Esophagus (tissue), 2 donors: ENCODE measurements around the gene KRTAP19-6. TPM values are rescaled to one million over a fixed set of nuclear protein-coding genes. Genes with fewer than 3 reads are reported as not detected.
"Not testable (repeated sequence)": the region's sequence is repeated elsewhere in the genome, so short reads cannot be mapped to it uniquely, and the experiment has no call there.

Experiments used
- H3K27ac ChIP-seq, 2 donors: one replicate each; pipeline ENCODE4 v1.5.1; 2013; ENCODE audit warnings: low read depth in 2 of 2, mild to moderate bottlenecking in 2 of 2, inconsistent platforms in 1 of 2, low read length in 1 of 2, moderate library complexity in 1 of 2
- H3K27me3 ChIP-seq, 2 donors: one replicate each; pipeline ENCODE4 v1.6.1; 2013; ENCODE audit warnings: low read length in 2 of 2, control low read depth in 1 of 2, mild to moderate bottlenecking in 1 of 2; ENCODE audit not compliant: insufficient read depth in 2 of 2, control insufficient read depth in 1 of 2
- H3K36me3 ChIP-seq, 2 donors: one replicate each; pipeline ENCODE4 v1.6.1; 2013; ENCODE audit warnings: low read length in 1 of 2; ENCODE audit not compliant: control insufficient read depth in 2 of 2, insufficient read depth in 2 of 2
- H3K4me1 ChIP-seq, 2 donors: one replicate each; pipeline ENCODE4 v1.6.1; 2013; ENCODE audit warnings: low read length in 1 of 2; ENCODE audit not compliant: control insufficient read depth in 2 of 2, insufficient read depth in 2 of 2
- H3K4me3 ChIP-seq, 2 donors: one replicate each; pipeline ENCODE4 v1.5.1; 2013; ENCODE audit warnings: low read length in 2 of 2, mild to moderate bottlenecking in 2 of 2, low read depth in 1 of 2, moderate library complexity in 1 of 2
- H3K9me3 ChIP-seq, 2 donors: one replicate each; pipeline ENCODE4 v1.6.1; 2013; ENCODE audit warnings: mild to moderate bottlenecking in 2 of 2, low read depth in 1 of 2, low read length in 1 of 2, moderate library complexity in 1 of 2; ENCODE audit not compliant: control insufficient read depth in 2 of 2, insufficient read depth in 1 of 2
- WGBS, 2 donors: extraction: QIAGEN DNeasy Blood & Tissue Kit; methylation state at CpG; one replicate each; pipeline ENCODE4 v1.1.7; 2013; 5-methylcytosine and 5-hydroxymethylcytosine counted together
- polyA plus RNA-seq, 2 donors: library from polyadenylated mRNA; stranded (reverse); fragments of 200-250 nt; gene quantifications; one replicate each; pipeline ENCODE4 v1.2.3, GENCODE V29; 2013
- donor health status: healthy with polysubstance abuse.
- donor health status: Bipolar disorder and iron deficiency.

The KRTAP19-6 gene
- polyA plus RNA-seq, 2 donors: not detected

GRCh38 chr21:30561264-30561895 is 19.7 kb upstream of the KRTAP19-6 start, which contains the start of gene KRTAP19-7:
TSS of gene KRTAP19-7 (minus strand) at chr21:30561314. CDS start at chr21:30561289, 25 bp downstream.
- H3K27me3 ChIP-seq: no peaks in the 10 kb centered on the region
- H3K4me3 ChIP-seq: no peak within 1 kb of the TSS
- no peak within 1 kb of the TSS for H3K27ac ChIP-seq
- no peaks in the 10 kb centered on the region for H3K36me3 ChIP-seq
- H3K9me3 ChIP-seq: peaks cover 0 to 2% of the 10 kb centered on the region in 2 donors
- H3K4me1 ChIP-seq: no peaks in the 10 kb centered on the region
- 59 to 70% methylated on average over 2 of the region's 2 CpGs for WGBS, 2 donors

GRCh38 chr21:30555095-30555494 is 13.4 kb upstream of the KRTAP19-6 start:
- Histone ChIP-seq H3K27ac (no peak overlapping the region), H3K36me3 (no peaks in the 10 kb centered on the region), H3K4me1 (no peaks in the 10 kb centered on the region), H3K27me3 (no peaks in the 10 kb centered on the region), H3K4me3 (no peak overlapping the region), H3K9me3 (peaks cover 2% of the 10 kb centered on the region in 2 donors)
- 68 to 87% methylated on average over 2 of the region's 2 CpGs for WGBS, 2 donors

- Histone ChIP-seq H3K9me3 (peaks cover 2% of the 10 kb centered on the region in 2 donors), H3K27ac (no peak overlapping the region), H3K4me3 (no peak overlapping the region), H3K36me3 (no peaks in the 10 kb centered on the region), H3K27me3 (no peaks in the 10 kb centered on the region), H3K4me1 (no peaks in the 10 kb centered on the region)
- 40 to 50% methylated on average over 1 of the region's 1 CpG for WGBS, 2 donors
Measured at GRCh38 chr21:30552782-30553181, 11.1 kb upstream of the KRTAP19-6 start.

GRCh38 chr21:30518876-30519275 is 22.8 kb downstream of the KRTAP19-6 start:
- Histone ChIP-seq H3K27ac (no peak overlapping the region), H3K36me3 (no peaks in the 10 kb centered on the region), H3K27me3 (no peaks in the 10 kb centered on the region), H3K4me1 (no peaks in the 10 kb centered on the region), H3K4me3 (no peak overlapping the region), H3K9me3 (no peaks in the 10 kb centered on the region)
- WGBS, 2 donors: 67 to 79% methylated on average over 1 of the region's 1 CpG

GRCh38 chr21:30515681-30516080 is 26.0 kb downstream of the KRTAP19-6 start:
- WGBS, 2 donors: 80% methylated on average over 1 of the region's 1 CpG
- Histone ChIP-seq H3K4me1 (no peaks in the 10 kb centered on the region), H3K27me3 (no peaks in the 10 kb centered on the region), H3K4me3 (no peak overlapping the region), H3K9me3 (peaks cover 0 to 2% of the 10 kb centered on the region in 2 donors), H3K27ac (no peak overlapping the region), H3K36me3 (no peaks in the 10 kb centered on the region)

- not testable (repeated sequence) for H3K4me1 ChIP-seq, H3K9me3 ChIP-seq, H3K4me3 ChIP-seq, H3K27ac ChIP-seq, H3K36me3 ChIP-seq, H3K27me3 ChIP-seq
- WGBS, 2 donors: 27 to 30% methylated on average over 4 of the region's 4 CpGs
Measured at GRCh38 chr21:30505621-30506205, 36.0 kb downstream of the KRTAP19-6 start.

- Histone ChIP-seq H3K27ac (no peak within 1 kb of the TSS), H3K4me3 (no peak within 1 kb of the TSS), H3K36me3 (no peaks in the 10 kb centered on the region), H3K4me1 (no peaks in the 10 kb centered on the region), H3K27me3 (no peaks in the 10 kb centered on the region), H3K9me3 (peaks cover 2 to 3% of the 10 kb centered on the region in 2 donors)
- 73 to 76% methylated on average over 6 of the region's 6 CpGs for WGBS, 2 donors
Measured at GRCh38 chr21:30502041-30502440, 39.6 kb downstream of the KRTAP19-6 start, which contains the start of gene KRTAP19-5. TSS of gene KRTAP19-5 (minus strand) at chr21:30502141. CDS start at chr21:30502090, 51 bp downstream.

GRCh38 chr21:30497065-30497464 is 44.6 kb downstream of the KRTAP19-6 start, which contains the start of gene KRTAP19-4:
TSS of gene KRTAP19-4 (minus strand) at chr21:30497165. CDS start at chr21:30497110, 55 bp downstream.
- WGBS, 2 donors: 70 to 78% methylated on average over 4 of the region's 4 CpGs
- Histone ChIP-seq H3K9me3 (peaks cover 2 to 3% of the 10 kb centered on the region in 2 donors), H3K27ac (no peak within 1 kb of the TSS), H3K4me3 (no peak within 1 kb of the TSS), H3K4me1 (no peaks in the 10 kb centered on the region), H3K36me3 (no peaks in the 10 kb centered on the region), H3K27me3 (no peaks in the 10 kb centered on the region)

- Histone ChIP-seq H3K27me3 (no peaks in the 10 kb centered on the region), H3K4me3 (no peak within 1 kb of the TSS), H3K9me3 (peaks cover 0 to 3% of the 10 kb centered on the region in 2 donors), H3K4me1 (no peaks in the 10 kb centered on the region), H3K27ac (no peak within 1 kb of the TSS), H3K36me3 (no peaks in the 10 kb centered on the region)
- WGBS, 2 donors: 75 to 76% methylated on average over 2 of the region's 2 CpGs
Measured at GRCh38 chr21:30491963-30492428, 49.7 kb downstream of the KRTAP19-6 start, which contains the start of gene KRTAP19-3. TSS of gene KRTAP19-3 (minus strand) at chr21:30492013. CDS start at chr21:30491957, 56 bp downstream.
